BE2C (cell line): ENCODE measurements around the gene RTKN.

Source experiments
- DNase-seq: peaks from one replicate; pipeline ENCODE4 v3.0.0-alpha.2; 2020
- H3K27me3 ChIP-seq: fragments of 250-450 bp; sonication (Bioruptor Pico); 2 replicates; pipeline ENCODE4 v1.5.1; 2020; ENCODE audit warnings: mild to moderate bottlenecking
- H3K36me3 ChIP-seq: fragments of 250-450 bp; sonication (Bioruptor Pico); 2 replicates; pipeline ENCODE4 v1.5.1; 2020; ENCODE audit warnings: mild to moderate bottlenecking
- H3K4me1 ChIP-seq: fragments of 250-450 bp; sonication (Bioruptor Pico); 2 replicates; pipeline ENCODE4 v1.5.1; 2020
- H3K4me3 ChIP-seq: 2 replicates; pipeline ENCODE4 v1.5.1; 2011; ENCODE audit warnings: low read depth, low read length
- H3K9me3 ChIP-seq: fragments of 250-450 bp; sonication (Bioruptor Pico); 2 replicates; pipeline ENCODE4 v1.5.1; 2020
- CTCF ChIP-seq: IDR thresholded peaks from 2 replicates; pipeline ENCODE4 v1.5.1; 2012; ENCODE audit warnings: mild to moderate bottlenecking, low read depth, low read length

Gene RTKN

DNA sequence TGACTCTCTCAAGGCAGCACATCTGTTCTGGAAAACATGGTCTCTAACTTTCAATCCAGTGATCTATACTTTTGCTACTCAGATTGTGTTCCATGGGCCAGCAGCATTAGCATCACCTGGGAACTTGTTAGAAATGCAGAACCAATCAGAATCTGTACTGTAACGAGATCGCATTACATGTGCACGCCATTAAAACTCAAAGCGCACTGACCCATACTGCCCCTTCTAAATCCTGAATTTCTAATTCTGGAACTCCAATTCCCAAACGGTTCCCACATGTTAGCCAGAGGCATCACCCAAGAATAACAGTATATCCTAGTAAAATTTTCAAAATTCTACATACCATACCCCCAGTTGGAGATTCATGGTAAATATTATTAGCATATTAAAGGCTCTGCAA is 51.1 kb downstream of the RTKN start:
- Histone ChIP-seq H3K4me1 (no peaks in the 10 kb centered on the region), H3K9me3 (no peaks in the 10 kb centered on the region), H3K4me3 (peak overlapping the region; percentile 91), H3K27me3 (no peaks in the 10 kb centered on the region), H3K36me3 (no peaks in the 10 kb centered on the region)
- no peak for TF ChIP-seq CTCF
- no peak for DNase-seq

- DNase-seq, result no peak
- H3K36me3 ChIP-seq, result no peaks in the 10 kb centered on the region
- H3K27me3 ChIP-seq, result no peaks in the 10 kb centered on the region
- H3K4me3 ChIP-seq, result no peak overlapping the region
- H3K9me3 ChIP-seq, result no peaks in the 10 kb centered on the region
- no peak for TF ChIP-seq CTCF
- H3K4me1 ChIP-seq, result no peaks in the 10 kb centered on the region
These were observed 54.4 kb downstream of the RTKN start for GRCh38 chr2:74387346-74387745.

DNA sequence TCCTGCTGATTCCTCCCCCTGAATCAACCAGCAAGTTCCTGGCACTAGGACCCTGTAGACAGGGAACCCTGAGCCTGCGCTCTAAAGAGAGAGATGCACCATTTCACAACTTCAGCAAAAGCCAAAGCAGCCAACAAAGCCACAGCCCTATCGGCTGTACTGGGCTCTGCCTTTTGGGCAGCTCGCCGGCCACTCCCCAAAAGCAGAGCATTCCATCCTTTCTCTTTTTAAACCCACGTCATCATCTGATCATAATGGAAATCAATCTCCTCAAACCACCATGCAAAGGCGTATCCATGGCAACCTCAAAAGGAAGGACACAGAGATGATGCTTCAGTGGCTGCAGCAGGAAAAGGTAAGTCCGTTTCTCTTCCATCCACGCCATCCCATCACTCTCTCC is 56.3 kb downstream of the RTKN start:
- DNase-seq, result no peak
- Histone ChIP-seq H3K4me3 (no peak overlapping the region), H3K27me3 (no peaks in the 10 kb centered on the region), H3K36me3 (no peaks in the 10 kb centered on the region), H3K9me3 (no peaks in the 10 kb centered on the region), H3K4me1 (no peaks in the 10 kb centered on the region)
- TF ChIP-seq CTCF, result no peak

DNA sequence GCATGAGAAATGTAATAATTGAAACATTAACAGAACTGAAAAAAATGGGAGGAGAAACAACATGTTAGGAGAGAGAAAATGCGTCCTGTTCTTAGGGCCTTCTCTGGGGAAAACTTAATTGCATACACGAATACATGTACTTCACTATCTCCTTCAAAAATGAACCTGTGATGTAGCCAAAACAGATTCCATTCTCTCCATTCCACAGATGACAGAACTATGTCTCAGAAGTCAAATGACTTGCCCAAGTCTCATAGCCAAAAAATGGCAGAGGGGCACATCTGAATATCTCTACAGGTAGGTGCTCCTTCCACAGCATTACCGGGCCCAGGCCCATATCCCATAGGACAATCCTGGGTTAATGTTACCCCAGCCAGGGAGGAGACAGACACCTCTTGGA is 57.7 kb downstream of the RTKN start:
- Histone ChIP-seq H3K36me3 (no peaks in the 10 kb centered on the region), H3K9me3 (no peaks in the 10 kb centered on the region), H3K4me3 (no peak overlapping the region), H3K4me1 (no peaks in the 10 kb centered on the region), H3K27me3 (no peaks in the 10 kb centered on the region)
- DNase-seq, result no peak
- no peak for TF ChIP-seq CTCF

- H3K4me3 ChIP-seq, result no peak overlapping the region
- no peaks in the 10 kb centered on the region for H3K9me3 ChIP-seq
- no peaks in the 10 kb centered on the region for H3K4me1 ChIP-seq
- no peaks in the 10 kb centered on the region for H3K27me3 ChIP-seq
- TF ChIP-seq CTCF, result no peak
- no peaks in the 10 kb centered on the region for H3K36me3 ChIP-seq
- DNase-seq, result no peak
These were observed 58.5 kb downstream of the RTKN start for GRCh38 chr2:74383254-74383653.

- H3K27me3 ChIP-seq, result no peaks in the 10 kb centered on the region
- no peaks in the 10 kb centered on the region for H3K9me3 ChIP-seq
- H3K36me3 ChIP-seq, result no peaks in the 10 kb centered on the region; the same call in 1 of the 2 replicates
- no peak overlapping the region for H3K4me3 ChIP-seq
- no peaks in the 10 kb centered on the region for H3K4me1 ChIP-seq
- DNase-seq, result no peak
- no peak for TF ChIP-seq CTCF
These were observed 60.0 kb downstream of the RTKN start for GRCh38 chr2:74381751-74382150.
